H9 (cell line): Measurements from ENCODE around the gene HAPLN2. TPM values are rescaled to one million over a fixed set of nuclear protein-coding genes. Genes with fewer than 3 reads are reported as not detected.

Experiments used
- DNase-seq: peaks from one replicate; pipeline ENCODE4 v3.0.0-alpha.2; 2017
- H2AFZ ChIP-seq: one replicate; pipeline ENCODE4 v1.6.1; 2013; ENCODE audit warnings: mild to moderate bottlenecking, low read length, control low read depth, moderate library complexity
- H2AK5ac ChIP-seq: 2 replicates; pipeline ENCODE4 v1.6.1; 2013; ENCODE audit warnings: low read length, control low read depth, mixed read lengths; ENCODE audit not compliant: insufficient read length
- H2BK120ac ChIP-seq: one replicate; pipeline ENCODE4 v1.6.1; 2013; ENCODE audit warnings: low read depth, mild to moderate bottlenecking, low read length, control low read depth, inconsistent platforms; ENCODE audit not compliant: poor library complexity, severe bottlenecking
- H2BK12ac ChIP-seq: 2 replicates; pipeline ENCODE4 v1.6.1; 2013; ENCODE audit warnings: low read length, control low read depth, mixed read lengths, low read depth; ENCODE audit not compliant: insufficient read length
- H2BK15ac ChIP-seq: 2 replicates; pipeline ENCODE4 v1.6.1; 2013; ENCODE audit warnings: low read depth, low read length, control low read depth
- H2BK20ac ChIP-seq: one replicate; pipeline ENCODE4 v1.6.1; 2013; ENCODE audit warnings: low read depth, mild to moderate bottlenecking, low read length, control low read depth, inconsistent platforms; ENCODE audit not compliant: poor library complexity, severe bottlenecking
- H2BK5ac ChIP-seq: 2 replicates; pipeline ENCODE4 v1.6.1; 2013; ENCODE audit warnings: low read length, control low read depth, mixed read lengths; ENCODE audit not compliant: insufficient read length
- H3K14ac ChIP-seq: 2 replicates; pipeline ENCODE4 v1.6.1; 2013; ENCODE audit warnings: low read length, control low read depth; ENCODE audit not compliant: insufficient read depth
- H3K18ac ChIP-seq: 2 replicates; pipeline ENCODE4 v1.6.1; 2013; ENCODE audit warnings: low read depth, mild to moderate bottlenecking, mixed read lengths, low read length, control low read depth; ENCODE audit not compliant: insufficient read length
- H3K23ac ChIP-seq: 2 replicates; pipeline ENCODE4 v1.6.1; 2013; ENCODE audit warnings: low read length, control low read depth, mixed read lengths, low read depth; ENCODE audit not compliant: insufficient read length
- H3K23me2 ChIP-seq: 2 replicates; pipeline ENCODE4 v1.6.1; 2013; ENCODE audit warnings: low read depth, mild to moderate bottlenecking, mixed read lengths, low read length, control low read depth; ENCODE audit not compliant: insufficient read length, poor library complexity, severe bottlenecking
- H3K27ac ChIP-seq: 2 replicates; pipeline ENCODE4 v1.5.1; 2013; ENCODE audit warnings: low read length, control low read depth, mixed read lengths, low read depth; ENCODE audit not compliant: insufficient read length
- H3K27me3 ChIP-seq: 2 replicates; pipeline ENCODE4 v1.6.1; 2013; ENCODE audit warnings: low read length, control low read depth, inconsistent platforms; ENCODE audit not compliant: insufficient read depth
- H3K4ac ChIP-seq: 2 replicates; pipeline ENCODE4 v1.6.1; 2013; ENCODE audit warnings: low read depth, mild to moderate bottlenecking, control low read depth, inconsistent platforms, low read length, moderate library complexity
- H3K4me1 ChIP-seq: 2 replicates; pipeline ENCODE4 v1.6.1; 2013; ENCODE audit warnings: low read length, control low read depth, inconsistent platforms; ENCODE audit not compliant: insufficient read depth
- H3K4me2 ChIP-seq: 2 replicates; pipeline ENCODE4 v1.6.1; 2013; ENCODE audit warnings: low read length, control low read depth, mixed read lengths; ENCODE audit not compliant: insufficient read length, insufficient read depth
- H3K56ac ChIP-seq: 2 replicates; pipeline ENCODE4 v1.6.1; 2013; ENCODE audit warnings: low read depth, mild to moderate bottlenecking, mixed read lengths, low read length, control low read depth; ENCODE audit not compliant: insufficient read length
- H3K79me1 ChIP-seq: 2 replicates; pipeline ENCODE4 v1.6.1; 2013; ENCODE audit warnings: low read depth, mild to moderate bottlenecking, moderate library complexity, low read length, control low read depth, inconsistent platforms; ENCODE audit not compliant: insufficient read depth, poor library complexity, severe bottlenecking
- H3K79me2 ChIP-seq: 2 replicates; pipeline ENCODE4 v1.6.1; 2013; ENCODE audit warnings: low read length, control low read depth, inconsistent platforms; ENCODE audit not compliant: insufficient read depth
- H3K9ac ChIP-seq: 2 replicates; pipeline ENCODE4 v1.6.1; 2013; ENCODE audit warnings: low read length, control low read depth, mixed read lengths; ENCODE audit not compliant: insufficient read length; ENCODE audit errors: extremely low read depth
- H3K9me3 ChIP-seq: one replicate; pipeline ENCODE4 v1.6.1; 2013; ENCODE audit warnings: low read depth, low read length, inconsistent platforms; ENCODE audit not compliant: control insufficient read depth
- H3T11ph ChIP-seq: one replicate; pipeline ENCODE4 v1.6.1; 2013; ENCODE audit warnings: mild to moderate bottlenecking, low read length, control low read depth, inconsistent platforms
- H4K20me1 ChIP-seq: one replicate; pipeline ENCODE4 v1.6.1; 2013; ENCODE audit not compliant: control insufficient read depth, insufficient read length, insufficient read depth
- H4K5ac ChIP-seq: 2 replicates; pipeline ENCODE4 v1.6.1; 2013; ENCODE audit warnings: low read depth, mild to moderate bottlenecking, mixed read lengths, low read length, control low read depth; ENCODE audit not compliant: insufficient read length
- H4K8ac ChIP-seq: replicated peaks from 2 replicates; pipeline ENCODE4 v1.6.1; 2013; ENCODE audit warnings: low read length, control low read depth, mixed read lengths, low read depth; ENCODE audit not compliant: insufficient read length
- H4K91ac ChIP-seq: 2 replicates; pipeline ENCODE4 v1.6.1; 2013; ENCODE audit warnings: low read depth, mild to moderate bottlenecking, moderate library complexity, mixed read lengths, low read length, control low read depth; ENCODE audit not compliant: insufficient read length
- H3K27ac Mint-ChIP-seq, 3 experiments: 2 replicates in 2 of 3; 3 replicates in 1 of 3; pipeline ENCODE4 v1.8.0; 2020 to 2021; ENCODE audit warnings: mixed read lengths in 3 of 3, mild to moderate bottlenecking in 1 of 3, moderate library complexity in 1 of 3
- H3K27me3 Mint-ChIP-seq: 2 replicates; pipeline ENCODE4 v1.8.0; 2021; ENCODE audit warnings: low read depth, mild to moderate bottlenecking, moderate library complexity, mixed read lengths
- H3K36me3 Mint-ChIP-seq, 3 experiments: 2 replicates in 2 of 3; 3 replicates in 1 of 3; pipeline ENCODE4 v1.8.0; 2020 to 2021; ENCODE audit warnings: low read depth in 3 of 3, mixed read lengths in 3 of 3; ENCODE audit not compliant: insufficient read depth in 1 of 3
- H3K4me1 Mint-ChIP-seq, 2 experiments: 2 replicates each; pipeline ENCODE4 v1.8.0; 2020; ENCODE audit warnings: mixed read lengths in 2 of 2
- H3K4me3 Mint-ChIP-seq, 2 experiments: 2 replicates in 1 of 2; 3 replicates in 1 of 2; pipeline ENCODE4 v1.8.0; 2020 to 2021; ENCODE audit warnings: mild to moderate bottlenecking in 2 of 2, mixed read lengths in 2 of 2, moderate library complexity in 1 of 2
- H3K9me3 Mint-ChIP-seq, 2 experiments: 2 replicates in 1 of 2; 3 replicates in 1 of 2; pipeline ENCODE4 v1.8.0; 2020; ENCODE audit warnings: mild to moderate bottlenecking in 2 of 2, mixed read lengths in 2 of 2, moderate library complexity in 1 of 2
- CTCF ChIP-seq: fragments of 200-600 bp; sonication (generic); conservative IDR thresholded peaks from 3 replicates; pipeline ENCODE4 v1.8.0; 2021; ENCODE audit warnings: antibody characterized with exemption, mild to moderate bottlenecking
- WGBS: extraction: QIAGEN DNeasy Blood & Tissue Kit; methylation state at CpG from one replicate; pipeline ENCODE4 v1.1.7; 2013; ENCODE audit warnings: missing lambda C conversion rate, low lambda C conversion rate, mixed read lengths; ENCODE audit not compliant: insufficient read length; ENCODE audit errors: extremely low coverage; 5-methylcytosine and 5-hydroxymethylcytosine counted together
- total RNA-seq: library from RNA; stranded (reverse); gene quantifications from 2 replicates; pipeline ENCODE4 v1.2.1, GENCODE V29; 2021

The HAPLN2 gene
- total RNA-seq, 1 experiment from 2014 or later, result 0.46 TPM

GRCh38 chr1:156572663-156573018 lies 46.6 kb upstream of the HAPLN2 start:
- no peak overlapping the region; a peak in 1 of 7 replicates for H3K27ac Mint-ChIP-seq
- no peak overlapping the region for H3K9ac ChIP-seq

More at GRCh38 chr1:156572663-156573018, 46.6 kb upstream of the HAPLN2 start:
- Histone ChIP-seq H3K9me3 (no peaks in the 10 kb centered on the region), H3K18ac (no peak overlapping the region), H4K20me1 (no peaks in the 10 kb centered on the region), H2BK120ac (no peak overlapping the region), H3K27me3 (no peaks in the 10 kb centered on the region), H3T11ph (no peak overlapping the region), H3K56ac (no peak overlapping the region), H3K79me2 (no peaks in the 10 kb centered on the region; the same call in 1 of the 2 replicates), H3K27ac (no peak overlapping the region), H4K8ac (no peak overlapping the region), H4K91ac (no peak overlapping the region), H2BK20ac (no peak overlapping the region), H3K14ac (no peak overlapping the region), H3K23me2 (no peaks in the 10 kb centered on the region), H2BK12ac (no peak overlapping the region), H2AK5ac (no peak overlapping the region), H3K79me1 (no peaks in the 10 kb centered on the region), H3K4me2 (peak overlapping the region; percentile 80), H2BK5ac (no peak overlapping the region), H2AFZ (no peak overlapping the region), H3K23ac (no peak overlapping the region), H3K4ac (no peak overlapping the region), H2BK15ac (no peak overlapping the region), H3K4me1 (no peaks in the 10 kb centered on the region; the same call in 1 of the 2 replicates), H4K5ac (no peak overlapping the region)
- H3K36me3 Mint-ChIP-seq, result peaks cover 6 to 16% (median 15%) of the 10 kb centered on the region in 3 experiments; a peak in 5 of 7 replicates
- WGBS, result no CpG with 5 or more reads among the region's 10 CpGs
- TF ChIP-seq CTCF, result no peak
- H3K27me3 Mint-ChIP-seq, result peaks cover 7% of the 10 kb centered on the region
- H3K9me3 Mint-ChIP-seq, result no peaks in the 10 kb centered on the region
- peaks cover 14 to 15% of the 10 kb centered on the region in 2 experiments for H3K4me1 Mint-ChIP-seq
- DNase-seq, result no peak
- peak overlapping the region; percentile 95 to 100 for H3K4me3 Mint-ChIP-seq
